GF-D8 (cell line): ENCODE measurements around the gene IGFL3.
"Not testable (repeated sequence)": the region's sequence is repeated elsewhere in the genome, so short reads cannot be mapped to it uniquely, and the experiment has no call there.

Experiments
- DNase-seq: peaks from one replicate; lab custom pipeline; 2025; lab: John Stamatoyannopoulos, UW

Gene IGFL3

GRCh38 chr19:46124638-46125115 is at the start of gene IGFL3:
IGFL3 (minus strand) TSS chr19:46124688; CDS start chr19:46124649, 39 bp downstream.
- no peak for DNase-seq

DNA sequence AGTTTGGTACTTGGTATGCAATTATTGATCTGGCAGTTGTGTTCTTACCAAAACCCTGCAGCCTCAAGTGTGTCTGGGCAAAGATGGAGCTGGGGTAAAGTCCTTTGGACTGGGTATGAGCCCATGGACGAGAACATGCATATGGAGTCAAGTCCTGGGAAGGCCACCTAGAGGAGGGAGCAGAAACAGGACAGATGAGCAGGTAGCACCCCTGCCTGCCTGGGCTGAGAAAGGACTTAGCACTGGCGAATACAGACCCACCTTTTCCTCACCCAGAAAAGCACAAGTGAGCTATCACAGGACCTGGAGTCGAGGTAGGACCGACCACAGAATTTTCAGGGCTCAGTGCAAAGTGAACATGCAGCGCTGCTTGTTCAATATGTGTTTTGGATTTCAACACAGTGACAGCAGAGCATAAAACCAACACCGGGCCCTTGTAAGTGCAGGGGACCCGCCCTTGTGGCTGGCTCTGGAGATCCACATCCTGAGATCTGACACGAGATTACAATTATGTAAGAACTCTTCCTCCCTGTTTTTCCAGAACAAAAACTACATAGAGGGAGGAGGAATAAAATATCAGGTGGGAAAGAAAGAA is 49.5 kb upstream of the IGFL3 start:
- no peak for DNase-seq

GRCh38 chr19:46162731-46163130 is 38.2 kb upstream of the IGFL3 start:
- DNase-seq = no peak

DNA sequence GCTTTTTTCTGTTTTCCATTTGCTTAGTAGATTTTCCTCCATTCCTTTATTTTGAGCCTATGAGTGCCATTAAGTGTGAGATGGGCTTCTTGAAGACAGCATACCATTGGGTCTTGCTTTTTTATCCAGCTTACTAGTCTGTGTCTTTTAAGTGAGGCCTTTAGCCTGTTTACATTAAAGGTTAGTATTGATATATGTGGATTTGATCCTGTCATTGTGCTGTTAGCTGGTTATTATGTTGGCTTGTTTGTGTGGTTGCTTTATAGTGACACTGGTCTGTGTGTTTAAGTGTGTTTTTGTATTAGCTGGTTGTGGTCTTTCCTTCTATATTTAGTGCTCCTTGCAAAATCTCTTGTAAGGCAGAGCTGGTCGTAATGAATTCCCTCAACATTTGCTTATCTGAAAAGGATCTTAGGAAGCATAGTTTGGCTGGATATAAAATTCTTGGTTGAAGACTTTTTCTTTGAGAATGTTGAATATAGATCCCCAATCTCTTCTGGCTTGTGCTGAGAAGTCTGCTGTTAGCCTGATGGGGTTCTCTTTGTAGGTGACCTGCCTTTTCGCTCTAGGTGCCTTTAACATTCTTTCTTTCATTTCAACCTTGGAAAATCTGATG is 37.3 kb upstream of the IGFL3 start:
- DNase-seq = not testable (repeated sequence)

- no peak for DNase-seq
These were observed 35.8 kb upstream of the IGFL3 start for GRCh38 chr19:46160233-46160775.

DNA sequence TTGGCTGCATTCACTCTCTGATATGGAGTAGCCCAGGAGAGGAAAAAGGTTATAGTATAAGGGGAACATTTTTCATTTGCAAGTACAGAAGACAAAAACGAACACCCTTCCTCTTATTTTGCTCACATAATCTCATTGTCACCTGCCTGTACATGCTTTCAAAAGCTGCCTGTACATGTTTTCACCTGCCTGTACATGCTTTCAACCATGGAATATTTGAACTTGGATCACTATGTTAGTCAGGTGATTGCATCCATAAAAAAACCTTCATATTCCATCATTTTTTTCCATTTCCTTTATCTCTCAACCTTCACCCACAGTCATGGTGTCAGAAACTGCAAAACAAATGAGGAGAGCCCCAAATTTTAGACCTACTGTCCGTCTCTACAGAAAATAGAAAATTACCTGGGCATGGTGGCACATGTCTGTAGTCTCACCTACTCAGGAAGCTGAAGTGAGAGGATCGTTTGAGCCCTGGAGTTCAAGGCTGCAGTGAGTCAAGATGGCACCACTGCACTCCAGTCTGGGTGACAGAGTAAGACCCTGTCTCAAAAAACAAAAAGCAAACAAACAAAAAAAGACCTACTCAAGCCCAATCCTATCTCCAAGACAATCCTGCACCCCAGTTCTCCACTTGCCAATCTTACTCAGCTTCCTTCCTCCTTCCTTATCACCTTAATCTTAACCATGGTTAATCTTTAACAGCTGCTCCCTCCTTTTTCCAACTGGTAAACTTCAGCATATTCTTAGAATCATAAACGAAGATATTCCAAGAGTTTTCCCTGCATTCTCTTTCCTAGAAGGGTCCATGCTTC is 35.1 kb upstream of the IGFL3 start:
- peak; percentile 58 for DNase-seq

DNA sequence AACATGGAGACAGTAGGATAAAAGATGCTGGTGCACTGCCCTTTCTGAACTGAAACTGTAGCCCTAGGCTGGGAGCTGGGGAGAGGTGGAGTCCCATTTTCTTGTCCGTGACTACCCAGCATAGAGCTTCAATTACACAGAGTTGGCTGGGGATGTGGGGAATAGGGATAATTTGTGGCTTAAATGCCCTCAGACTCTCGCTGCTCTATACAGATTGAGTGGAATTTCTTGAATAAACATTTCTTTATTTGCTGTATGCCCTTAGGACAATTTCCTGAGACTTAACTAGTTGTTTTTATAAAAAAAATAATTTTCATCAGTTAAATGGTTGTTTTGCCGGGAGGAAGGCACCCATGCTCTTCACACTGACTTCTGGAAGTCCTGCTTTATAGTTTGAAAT is 30.7 kb upstream of the IGFL3 start:
- DNase-seq = no peak

- DNase-seq = no peak
These were observed 26.1 kb upstream of the IGFL3 start for GRCh38 chr19:46150606-46151005.

DNA sequence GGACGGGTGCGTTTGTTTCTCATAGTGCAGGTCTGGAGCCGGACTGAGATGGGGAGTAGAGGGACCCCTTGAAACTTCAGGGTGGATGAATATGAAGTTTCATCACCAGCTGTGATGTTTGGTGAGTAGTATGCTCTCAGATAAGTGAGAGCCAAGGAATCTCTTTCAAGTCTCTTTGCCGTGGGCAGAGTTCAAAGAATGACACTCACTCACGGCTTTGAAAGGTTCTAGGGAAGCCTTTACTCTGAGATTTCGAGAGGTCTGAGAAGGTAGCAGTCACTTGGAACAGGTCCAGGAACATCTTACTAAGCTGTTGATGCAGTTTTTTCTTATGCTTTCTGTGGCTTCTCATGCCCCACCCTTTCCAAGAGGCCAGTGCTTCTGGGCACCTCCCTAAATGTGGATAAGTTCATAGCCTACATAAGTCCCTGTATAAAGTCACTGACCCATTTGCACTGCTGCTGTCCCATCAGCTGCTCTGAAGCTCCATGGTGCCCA is 23.4 kb upstream of the IGFL3 start, which contains the start of gene IGFL2:
Gene IGFL2, plus strand, starts transcription at position 448 of the 498 bp plus-strand sequence. Its CDS starts 41 bp downstream, at position 489.
- no peak for DNase-seq

- no peak for DNase-seq
These were observed 22.8 kb upstream of the IGFL3 start for GRCh38 chr19:46147166-46147740.

GRCh38 chr19:46144756-46145155 is 20.3 kb upstream of the IGFL3 start:
- no peak for DNase-seq

DNA sequence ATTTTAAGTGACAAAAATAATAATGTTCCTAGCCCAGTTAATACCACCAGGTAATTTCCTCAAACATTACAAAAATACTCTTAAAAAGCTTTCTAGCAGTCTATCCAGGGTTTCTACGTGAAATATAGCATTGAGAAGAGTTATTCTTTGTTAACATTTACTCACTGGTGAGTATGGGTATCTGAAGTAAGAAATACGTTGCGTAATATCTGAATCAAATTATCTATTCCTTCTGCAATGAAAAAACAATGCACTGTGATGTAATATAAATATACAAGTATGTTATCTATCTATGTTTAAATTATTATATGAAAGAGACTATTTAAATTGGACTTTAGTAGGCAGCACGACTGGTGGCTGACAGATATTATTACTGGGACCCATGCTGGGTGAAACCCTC is 17.8 kb upstream of the IGFL3 start:
- no peak for DNase-seq

- DNase-seq = no peak
These were observed 16.9 kb upstream of the IGFL3 start for GRCh38 chr19:46141421-46141820.

- no peak for DNase-seq
These were observed 13.5 kb upstream of the IGFL3 start for GRCh38 chr19:46137915-46138473.

- no peak for DNase-seq
These were observed 10.0 kb upstream of the IGFL3 start for GRCh38 chr19:46134527-46134926.

GRCh38 chr19:46133777-46134241 is 9.3 kb upstream of the IGFL3 start:
- no peak for DNase-seq

GRCh38 chr19:46133101-46133627 is 8.7 kb upstream of the IGFL3 start:
- DNase-seq = no peak

DNA sequence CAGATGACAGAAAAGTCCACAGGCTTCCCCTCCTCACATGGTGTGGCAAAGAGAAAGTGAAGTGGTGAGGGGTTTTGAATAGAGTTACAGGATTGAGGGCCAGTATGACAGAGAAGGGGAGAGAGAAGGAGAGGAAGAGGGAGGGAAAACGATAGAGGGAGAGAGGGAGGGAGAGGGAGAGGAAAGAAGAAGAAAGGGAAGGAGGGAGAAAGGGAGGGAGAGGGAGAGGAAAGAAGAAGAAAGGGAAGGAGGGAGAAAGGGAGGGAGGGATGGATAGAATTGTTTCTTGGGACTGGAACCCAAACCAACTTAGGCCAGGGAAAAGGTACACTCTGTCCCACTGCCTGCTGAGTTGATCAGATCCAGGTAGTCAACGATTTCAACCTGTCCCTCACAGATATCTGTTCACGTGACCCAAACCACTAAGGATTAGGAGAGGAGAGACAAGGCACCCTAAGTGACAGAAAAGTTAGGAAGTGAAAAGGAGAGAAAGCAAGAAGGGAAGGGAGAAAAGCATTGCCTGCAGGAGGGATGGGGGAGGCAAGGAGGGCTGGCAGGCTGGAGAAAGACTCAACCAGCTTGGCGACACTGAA is 8.1 kb upstream of the IGFL3 start:
- no peak for DNase-seq

- DNase-seq = no peak
These were observed 7.1 kb upstream of the IGFL3 start for GRCh38 chr19:46131485-46132143.

GRCh38 chr19:46126086-46126580 is 1.6 kb upstream of the IGFL3 start:
- no peak for DNase-seq
